ENCODE measurements around the gene CEL. TPM values are rescaled to one million over a fixed set of nuclear protein-coding genes. Genes with fewer than 3 reads are reported as not detected.
"Not testable (repeated sequence)": the region's sequence is repeated elsewhere in the genome, so short reads cannot be mapped to it uniquely, and the experiment has no call there.

CEL gene
- total RNA-seq, 1 donor from 2014 or later: 0.60 TPM

GRCh38 chr9:133046900-133047295, 14.9 kb upstream of the CEL start:
- DNase-seq (ENCODE audit: low read depth): no peak

- DNase-seq (ENCODE audit: low read depth): no peak
These were observed 13.2 kb upstream of the CEL start for GRCh38 chr9:133048595-133048994.

GRCh38 chr9:133049043-133049442, 12.7 kb upstream of the CEL start:
- DNase-seq (ENCODE audit: low read depth): no peak

GRCh38 chr9:133050142-133050541, 11.6 kb upstream of the CEL start:
- DNase-seq (ENCODE audit: low read depth): no peak

- no peak for DNase-seq (ENCODE audit: low read depth)
These were observed 11.0 kb upstream of the CEL start for GRCh38 chr9:133050781-133051180.

GRCh38 chr9:133051281-133051900, 10.4 kb upstream of the CEL start:
- no peak for DNase-seq (ENCODE audit: low read depth)

GRCh38 chr9:133051966-133052539, 9.7 kb upstream of the CEL start:
- DNase-seq (ENCODE audit: low read depth): no peak

- no peak for DNase-seq (ENCODE audit: low read depth)
These were observed 7.4 kb upstream of the CEL start for GRCh38 chr9:133054194-133054890.

- DNase-seq (ENCODE audit: low read depth): no peak
These were observed 6.8 kb upstream of the CEL start for GRCh38 chr9:133054966-133055365.

- DNase-seq (ENCODE audit: low read depth): no peak
These were observed 5.9 kb upstream of the CEL start for GRCh38 chr9:133055788-133056420.

- DNase-seq (ENCODE audit: low read depth): no peak
These were observed 5.2 kb upstream of the CEL start for GRCh38 chr9:133056533-133056932.

GRCh38 chr9:133057006-133057405, 4.8 kb upstream of the CEL start:
- DNase-seq (ENCODE audit: low read depth): no peak

- no peak for DNase-seq (ENCODE audit: low read depth)
These were observed 4.2 kb upstream of the CEL start for GRCh38 chr9:133057553-133057952.

- DNase-seq (ENCODE audit: low read depth): no peak
These were observed 3.7 kb upstream of the CEL start for GRCh38 chr9:133058071-133058470.

GRCh38 chr9:133058550-133059320, 3.0 kb upstream of the CEL start:
- no peak for DNase-seq (ENCODE audit: low read depth)

- DNase-seq (ENCODE audit: low read depth): no peak
These were observed 2.2 kb upstream of the CEL start for GRCh38 chr9:133059623-133060022.

- DNase-seq (ENCODE audit: low read depth): no peak
These were observed 1.4 kb upstream of the CEL start for GRCh38 chr9:133060417-133060841.

- DNase-seq (ENCODE audit: low read depth): not testable (repeated sequence)
These were observed 590 bp upstream of the CEL start for GRCh38 chr9:133061019-133061763.

- not testable (repeated sequence) for DNase-seq (ENCODE audit: low read depth)
These were observed 788 bp downstream of the CEL start for GRCh38 chr9:133062569-133062968.

GRCh38 chr9:133063159-133063499, 1.3 kb downstream of the CEL start:
- no peak for DNase-seq (ENCODE audit: low read depth)

GRCh38 chr9:133063500-133064231, 1.9 kb downstream of the CEL start:
- DNase-seq (ENCODE audit: low read depth): no peak

Data from renal cortical epithelial cell (primary cell).